DOHH2 (cell line): ENCODE data around the gene S100PBP.

Experiments
- H3F3A ChIP-seq: fragments of 200-600 bp; sonication (generic), shearing (Covaris generic); 2 replicates; pipeline ENCODE4 v1.6.0; 2016; ENCODE audit warnings: antibody characterized with exemption, mild to moderate bottlenecking; ENCODE audit not compliant: control insufficient read depth, insufficient read depth
- H3K27ac ChIP-seq: fragments of 200-600 bp; sonication (generic); 2 replicates; pipeline ENCODE4 v1.5.1; 2014; ENCODE audit warnings: low read depth, mild to moderate bottlenecking, low read length, moderate library complexity
- H3K27me3 ChIP-seq: fragments of 200-600 bp; sonication (generic); 2 replicates; pipeline ENCODE4 v1.6.1; 2014; ENCODE audit warnings: mild to moderate bottlenecking, low read length, mixed read lengths; ENCODE audit not compliant: control insufficient read depth
- H3K36me3 ChIP-seq: fragments of 200-600 bp; sonication (generic); 2 replicates; pipeline ENCODE4 v1.6.1; 2014; ENCODE audit warnings: mild to moderate bottlenecking, low read length, moderate library complexity, mixed read lengths; ENCODE audit not compliant: control insufficient read depth
- H3K4me1 ChIP-seq: fragments of 200-600 bp; sonication (generic); 2 replicates; pipeline ENCODE4 v1.6.1; 2014; ENCODE audit warnings: mild to moderate bottlenecking, low read length, mixed read lengths; ENCODE audit not compliant: control insufficient read depth
- H3K4me2 ChIP-seq: fragments of 200-600 bp; sonication (generic); 2 replicates; pipeline ENCODE4 v1.6.0; 2014; ENCODE audit warnings: mild to moderate bottlenecking, low read length, moderate library complexity
- H3K4me3 ChIP-seq: fragments of 200-600 bp; sonication (generic); 2 replicates; pipeline ENCODE4 v1.5.1; 2014; ENCODE audit warnings: mild to moderate bottlenecking, low read length, mixed read lengths
- H3K79me2 ChIP-seq: fragments of 200-600 bp; sonication (generic); 2 replicates; pipeline ENCODE4 v1.6.1; 2014; ENCODE audit warnings: mild to moderate bottlenecking, low read length, mixed read lengths; ENCODE audit not compliant: control insufficient read depth
- H3K9me2 ChIP-seq: fragments of 200-600 bp; sonication (generic); replicated peaks from 2 replicates; pipeline ENCODE4 v1.6.1; 2014; ENCODE audit warnings: mild to moderate bottlenecking, low read length, mixed read lengths; ENCODE audit not compliant: control insufficient read depth
- H3K9me3 ChIP-seq: fragments of 200-600 bp; sonication (generic); 2 replicates; pipeline ENCODE4 v1.6.1; 2014; ENCODE audit warnings: antibody characterized with exemption, low read length, mixed read lengths; ENCODE audit not compliant: control insufficient read depth, insufficient read depth
- H4K20me1 ChIP-seq: fragments of 200-600 bp; sonication (generic); 2 replicates; pipeline ENCODE4 v1.6.0; 2014; ENCODE audit warnings: low read depth, mild to moderate bottlenecking, antibody characterized with exemption, low read length, moderate library complexity; ENCODE audit not compliant: control insufficient read depth, insufficient read depth
- CTCF ChIP-seq: fragments of 200-600 bp; sonication (generic); IDR thresholded peaks from one replicate; pipeline ENCODE4 v1.5.1; 2014; ENCODE audit warnings: antibody characterized with exemption, mild to moderate bottlenecking, low read depth, low read length; ENCODE audit not compliant: poor library complexity, severe bottlenecking
- EZH2phosphoT487 ChIP-seq: fragments of 200-600 bp; sonication (generic); IDR thresholded peaks from 2 replicates; pipeline ENCODE4 v1.6.1; 2017; ENCODE audit warnings: borderline replicate concordance, mild to moderate bottlenecking, antibody characterized with exemption, low read length, moderate library complexity, mixed read lengths

S100PBP gene

GRCh38 chr1:32817159-32817814 is at the start of gene S100PBP, which contains the start of gene YARS1:
Gene S100PBP (plus strand): TSS chr1:32817653. CDS start chr1:32826100, 8,447 bp downstream.
Gene YARS1 (minus strand): TSS chr1:32817358. CDS start chr1:32817244, 114 bp downstream.
- Histone ChIP-seq H3K4me3 (peak within 1 kb of the TSS; percentile 94), H3K27me3 (no peaks in the 10 kb centered on the region), H3K9me2 (no peaks in the 10 kb centered on the region), H3K27ac (peak within 1 kb of the TSS; percentile 87), H3K9me3 (no peaks in the 10 kb centered on the region), H3K4me1 (peaks cover 56% of the 10 kb centered on the region), H3K36me3 (peaks cover 70% of the 10 kb centered on the region), H3K79me2 (peaks cover 97% of the 10 kb centered on the region), H3K4me2 (peak within 1 kb of the TSS; percentile 86), H3F3A (peaks cover 14% of the 10 kb centered on the region), H4K20me1 (peaks cover 7% of the 10 kb centered on the region; the same call in 1 of the 2 replicates)
- TF ChIP-seq EZH2phosphoT487 (no peak), CTCF (no peak)

DNA sequence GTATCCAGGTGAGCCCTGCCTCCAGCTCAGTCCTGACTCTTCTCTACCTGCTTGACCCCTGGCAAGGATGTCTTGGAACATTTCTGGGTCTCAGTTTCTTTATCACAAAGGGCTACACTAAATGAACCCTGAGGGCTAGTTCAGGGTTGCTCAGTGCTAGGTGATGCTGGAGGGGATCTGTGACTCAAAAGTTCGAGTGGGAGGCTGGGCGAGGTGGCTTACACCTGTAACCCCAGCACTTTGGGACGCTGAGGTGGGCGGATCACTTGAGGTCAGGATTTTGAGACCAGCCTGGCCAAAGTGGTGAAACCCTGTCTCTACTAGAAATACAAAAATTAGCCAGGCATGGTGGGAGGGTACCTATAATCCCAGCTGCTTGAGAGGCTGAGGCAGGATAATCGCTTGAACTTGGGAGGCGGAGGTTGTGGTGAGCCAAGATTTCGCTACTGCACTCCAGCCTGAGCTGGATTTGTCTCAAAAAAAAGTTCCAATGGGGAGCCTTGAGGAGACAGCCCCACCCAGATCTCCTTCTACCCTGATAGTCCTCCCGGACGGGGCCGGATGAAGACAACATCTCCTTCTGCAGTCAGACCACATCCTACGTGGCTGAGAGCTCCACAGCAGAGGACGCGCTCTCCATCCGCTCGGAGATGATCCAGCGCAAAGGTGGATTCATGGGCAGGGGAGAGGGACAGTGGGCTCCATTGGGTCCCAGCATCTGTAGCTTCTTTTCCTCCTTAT is 49.2 kb upstream of the S100PBP start:
- Histone ChIP-seq H4K20me1 (no peaks in the 10 kb centered on the region), H3K79me2 (no peaks in the 10 kb centered on the region), H3K4me1 (peaks cover 6% of the 10 kb centered on the region; the same call in 1 of the 2 replicates), H3K27ac (no peak overlapping the region), H3K4me3 (no peak overlapping the region), H3F3A (no peaks in the 10 kb centered on the region), H3K9me3 (no peaks in the 10 kb centered on the region), H3K36me3 (peaks cover 3% of the 10 kb centered on the region; the same call in 1 of the 2 replicates), H3K9me2 (no peaks in the 10 kb centered on the region), H3K4me2 (no peak overlapping the region), H3K27me3 (no peaks in the 10 kb centered on the region)
- TF ChIP-seq CTCF (no peak), EZH2phosphoT487 (no peak)

GRCh38 chr1:32769524-32770220 is 47.8 kb upstream of the S100PBP start:
- Histone ChIP-seq H3K4me2 (no peak overlapping the region), H3K36me3 (peaks cover 13% of the 10 kb centered on the region), H3K9me3 (no peaks in the 10 kb centered on the region), H3K4me3 (no peak overlapping the region), H3K9me2 (no peaks in the 10 kb centered on the region), H3K27ac (no peak overlapping the region), H3K27me3 (no peaks in the 10 kb centered on the region), H3K4me1 (peaks cover 6% of the 10 kb centered on the region; the same call in 1 of the 2 replicates), H3F3A (peaks cover 4% of the 10 kb centered on the region; the same call in 1 of the 2 replicates), H3K79me2 (no peaks in the 10 kb centered on the region), H4K20me1 (no peaks in the 10 kb centered on the region)
- TF ChIP-seq EZH2phosphoT487 = no peak
- TF ChIP-seq CTCF = no peak
